ENCODE data around the gene TMEM44.

Gene TMEM44

GRCh38 chr3:194571491-194572142 is 61.6 kb downstream of the TMEM44 start:
- Histone ChIP-seq H3K9me3 (ENCODE audit: control insufficient read depth, low read length) (no peaks in the 10 kb centered on the region), H3K9ac (ENCODE audit: low read length) (no peak overlapping the region), H3K4me1 (ENCODE audit: control insufficient read depth, insufficient read depth, low read length) (peaks cover 5% of the 10 kb centered on the region), H3K27me3 (ENCODE audit: control insufficient read depth, insufficient read depth, low read length) (peaks cover 7% of the 10 kb centered on the region), H3K4me3 (ENCODE audit: low read length) (no peak overlapping the region), H3K36me3 (ENCODE audit: control insufficient read depth, insufficient read depth, low read length) (no peaks in the 10 kb centered on the region)

GRCh38 chr3:194570898-194571297 is 62.3 kb downstream of the TMEM44 start:
- peaks cover 5% of the 10 kb centered on the region for H3K4me1 ChIP-seq (ENCODE audit: control insufficient read depth, insufficient read depth, low read length)
- no peak overlapping the region for H3K4me3 ChIP-seq (ENCODE audit: low read length)
- H3K36me3 ChIP-seq (ENCODE audit: control insufficient read depth, insufficient read depth, low read length) = no peaks in the 10 kb centered on the region
- H3K9ac ChIP-seq (ENCODE audit: low read length) = no peak overlapping the region
- H3K27me3 ChIP-seq (ENCODE audit: control insufficient read depth, insufficient read depth, low read length) = peaks cover 7% of the 10 kb centered on the region
- H3K9me3 ChIP-seq (ENCODE audit: control insufficient read depth, low read length) = no peaks in the 10 kb centered on the region

- no peak overlapping the region for H3K4me3 ChIP-seq (ENCODE audit: low read length)
- no peaks in the 10 kb centered on the region for H3K9me3 ChIP-seq (ENCODE audit: control insufficient read depth, low read length)
- no peak overlapping the region for H3K9ac ChIP-seq (ENCODE audit: low read length)
- peaks cover 7% of the 10 kb centered on the region for H3K27me3 ChIP-seq (ENCODE audit: control insufficient read depth, insufficient read depth, low read length)
- H3K4me1 ChIP-seq (ENCODE audit: control insufficient read depth, insufficient read depth, low read length) = peaks cover 5% of the 10 kb centered on the region
- H3K36me3 ChIP-seq (ENCODE audit: control insufficient read depth, insufficient read depth, low read length) = no peaks in the 10 kb centered on the region
Observed at GRCh38 chr3:194570235-194570634, 63.0 kb downstream of the TMEM44 start.

GRCh38 chr3:194569252-194569651 is 64.0 kb downstream of the TMEM44 start:
- Histone ChIP-seq H3K27me3 (ENCODE audit: control insufficient read depth, insufficient read depth, low read length) (peaks cover 7% of the 10 kb centered on the region), H3K4me1 (ENCODE audit: control insufficient read depth, insufficient read depth, low read length) (peaks cover 5% of the 10 kb centered on the region), H3K4me3 (ENCODE audit: low read length) (no peak overlapping the region), H3K9me3 (ENCODE audit: control insufficient read depth, low read length) (no peaks in the 10 kb centered on the region), H3K9ac (ENCODE audit: low read length) (no peak overlapping the region), H3K36me3 (ENCODE audit: control insufficient read depth, insufficient read depth, low read length) (no peaks in the 10 kb centered on the region)

- no peaks in the 10 kb centered on the region for H3K36me3 ChIP-seq (ENCODE audit: control insufficient read depth, insufficient read depth, low read length)
- H3K27me3 ChIP-seq (ENCODE audit: control insufficient read depth, insufficient read depth, low read length) = peaks cover 3% of the 10 kb centered on the region
Observed at GRCh38 chr3:194565597-194566190, 67.5 kb downstream of the TMEM44 start.

GRCh38 chr3:194562986-194563385 is 70.2 kb downstream of the TMEM44 start:
- H3K4me1 ChIP-seq (ENCODE audit: control insufficient read depth, insufficient read depth, low read length) = no peaks in the 10 kb centered on the region
- H3K9ac ChIP-seq (ENCODE audit: low read length) = no peak overlapping the region
- H3K36me3 ChIP-seq (ENCODE audit: control insufficient read depth, insufficient read depth, low read length) = no peaks in the 10 kb centered on the region
- H3K27me3 ChIP-seq (ENCODE audit: control insufficient read depth, insufficient read depth, low read length) = peaks cover 3% of the 10 kb centered on the region
- H3K9me3 ChIP-seq (ENCODE audit: control insufficient read depth, low read length) = no peaks in the 10 kb centered on the region
- no peak overlapping the region for H3K4me3 ChIP-seq (ENCODE audit: low read length)

More at GRCh38 chr3:194565597-194566190, 67.5 kb downstream of the TMEM44 start:
- Histone ChIP-seq H3K4me1 (ENCODE audit: control insufficient read depth, insufficient read depth, low read length) (no peaks in the 10 kb centered on the region), H3K9me3 (ENCODE audit: control insufficient read depth, low read length) (no peaks in the 10 kb centered on the region), H3K4me3 (ENCODE audit: low read length) (no peak overlapping the region), H3K9ac (ENCODE audit: low read length) (no peak overlapping the region)

GRCh38 chr3:194561306-194561974 is 71.8 kb downstream of the TMEM44 start:
- Histone ChIP-seq H3K9me3 (ENCODE audit: control insufficient read depth, low read length) (no peaks in the 10 kb centered on the region), H3K27me3 (ENCODE audit: control insufficient read depth, insufficient read depth, low read length) (peaks cover 3% of the 10 kb centered on the region), H3K9ac (ENCODE audit: low read length) (no peak overlapping the region), H3K36me3 (ENCODE audit: control insufficient read depth, insufficient read depth, low read length) (no peaks in the 10 kb centered on the region), H3K4me1 (ENCODE audit: control insufficient read depth, insufficient read depth, low read length) (peaks cover 3% of the 10 kb centered on the region), H3K4me3 (ENCODE audit: low read length) (no peak overlapping the region)

- H3K27me3 ChIP-seq (ENCODE audit: control insufficient read depth, insufficient read depth, low read length) = peaks cover 3% of the 10 kb centered on the region
- H3K9me3 ChIP-seq (ENCODE audit: control insufficient read depth, low read length) = no peaks in the 10 kb centered on the region
- no peak overlapping the region for H3K4me3 ChIP-seq (ENCODE audit: low read length)
- no peak overlapping the region for H3K9ac ChIP-seq (ENCODE audit: low read length)
- no peaks in the 10 kb centered on the region for H3K36me3 ChIP-seq (ENCODE audit: control insufficient read depth, insufficient read depth, low read length)
- H3K4me1 ChIP-seq (ENCODE audit: control insufficient read depth, insufficient read depth, low read length) = peaks cover 9% of the 10 kb centered on the region
Observed at GRCh38 chr3:194560047-194560446, 73.2 kb downstream of the TMEM44 start.

GRCh38 chr3:194559530-194559929 is 73.7 kb downstream of the TMEM44 start:
- Histone ChIP-seq H3K9ac (ENCODE audit: low read length) (no peak overlapping the region), H3K4me1 (ENCODE audit: control insufficient read depth, insufficient read depth, low read length) (peaks cover 9% of the 10 kb centered on the region), H3K27me3 (ENCODE audit: control insufficient read depth, insufficient read depth, low read length) (peaks cover 3% of the 10 kb centered on the region), H3K4me3 (ENCODE audit: low read length) (no peak overlapping the region), H3K36me3 (ENCODE audit: control insufficient read depth, insufficient read depth, low read length) (no peaks in the 10 kb centered on the region), H3K9me3 (ENCODE audit: control insufficient read depth, low read length) (no peaks in the 10 kb centered on the region)

- H3K27me3 ChIP-seq (ENCODE audit: control insufficient read depth, insufficient read depth, low read length) = no peaks in the 10 kb centered on the region
- H3K9me3 ChIP-seq (ENCODE audit: control insufficient read depth, low read length) = no peaks in the 10 kb centered on the region
- peaks cover 9% of the 10 kb centered on the region for H3K4me1 ChIP-seq (ENCODE audit: control insufficient read depth, insufficient read depth, low read length)
- peak overlapping the region; percentile 38 for H3K4me3 ChIP-seq (ENCODE audit: low read length)
- H3K9ac ChIP-seq (ENCODE audit: low read length) = peak overlapping the region; percentile 44
- H3K36me3 ChIP-seq (ENCODE audit: control insufficient read depth, insufficient read depth, low read length) = no peaks in the 10 kb centered on the region
Observed at GRCh38 chr3:194556086-194557056, 76.8 kb downstream of the TMEM44 start.

- H3K9ac ChIP-seq (ENCODE audit: low read length) = no peak overlapping the region
Observed at GRCh38 chr3:194555175-194556062, 77.8 kb downstream of the TMEM44 start.

More at GRCh38 chr3:194555175-194556062, 77.8 kb downstream of the TMEM44 start:
- H3K36me3 ChIP-seq (ENCODE audit: control insufficient read depth, insufficient read depth, low read length) = no peaks in the 10 kb centered on the region
- H3K9me3 ChIP-seq (ENCODE audit: control insufficient read depth, low read length) = no peaks in the 10 kb centered on the region
- H3K4me3 ChIP-seq (ENCODE audit: low read length) = no peak overlapping the region
- H3K4me1 ChIP-seq (ENCODE audit: control insufficient read depth, insufficient read depth, low read length) = peaks cover 9% of the 10 kb centered on the region
- H3K27me3 ChIP-seq (ENCODE audit: control insufficient read depth, insufficient read depth, low read length) = no peaks in the 10 kb centered on the region

Measured in mucosa of stomach (tissue), 1 donor.